Measurements from ENCODE around the gene CENPK. TPM values are rescaled to one million over a fixed set of nuclear protein-coding genes. Genes with fewer than 3 reads are reported as not detected.
A peak's percentile ranks its signal among the peaks of the same experiment; 100 is the strongest.

Gene CENPK
- total RNA-seq, 1 experiment from 2014 or later = 45.6 TPM

GRCh38 chr5:65544473-65544872 lies 18.5 kb downstream of the CENPK start:
- Histone ChIP-seq H4K20me1 (ENCODE audit: insufficient read depth) (no peaks in the 10 kb centered on the region), H3K36me3 (ENCODE audit: low read depth) (no peaks in the 10 kb centered on the region), H3K9me3 (ENCODE audit: insufficient read depth, low read depth) (no peaks in the 10 kb centered on the region), H3K27ac (no peak overlapping the region), H3K27me3 (ENCODE audit: insufficient read depth, low read depth) (no peaks in the 10 kb centered on the region), H3K4me2 (no peak overlapping the region), H2AFZ (no peak overlapping the region), H3K9me2 (ENCODE audit: insufficient read depth) (no peaks in the 10 kb centered on the region), H3F3A (ENCODE audit: insufficient read depth, low read depth) (no peaks in the 10 kb centered on the region), H3K79me2 (ENCODE audit: low read depth) (no peaks in the 10 kb centered on the region), H3K4me1 (replicated peaks; ENCODE audit: insufficient read depth) (no peaks in the 10 kb centered on the region), H3K4me3 (no peak overlapping the region)
- TF ChIP-seq EZH2 (IDR thresholded peaks at IDR 0.05; ENCODE audit: low read depth) (no peak), CTCF (conservative IDR thresholded peaks at IDR 0.05) (no peak)
- DNase-seq = no peak
- ChIA-PET CTCF (no interaction called here), POLR2A (ENCODE audit: unreplicated experiment) (no interaction called here)
- intact Hi-C loops (cut with micrococcal nuclease; ENCODE audit: unreplicated experiment) = no loop called here
- BruUV-seq (replicated peaks) = no TSS peak

GRCh38 chr5:65539827-65540226 lies 23.1 kb downstream of the CENPK start:
- H3K36me3 ChIP-seq (ENCODE audit: low read depth) = no peaks in the 10 kb centered on the region
- BruUV-seq (replicated peaks) = no TSS peak

GRCh38 chr5:65535529-65535987 lies 27.4 kb downstream of the CENPK start:
- H3F3A ChIP-seq (ENCODE audit: insufficient read depth, low read depth) = no peaks in the 10 kb centered on the region
- H3K27me3 ChIP-seq (ENCODE audit: insufficient read depth, low read depth) = no peaks in the 10 kb centered on the region
- H3K4me2 ChIP-seq = no peak overlapping the region
- no peak overlapping the region for H2AFZ ChIP-seq
- no peaks in the 10 kb centered on the region for H3K4me1 ChIP-seq (replicated peaks; ENCODE audit: insufficient read depth)
- H3K9me3 ChIP-seq (ENCODE audit: insufficient read depth, low read depth) = no peaks in the 10 kb centered on the region
- no peak overlapping the region for H3K4me3 ChIP-seq
- H3K36me3 ChIP-seq (ENCODE audit: low read depth) = no peaks in the 10 kb centered on the region
- no TSS peak for BruUV-seq (replicated peaks)
- POLR2A ChIA-PET (ENCODE audit: unreplicated experiment) = interaction anchor here (0.6 kb wide), 2 partner anchors 53 to 475 kb away, joined by 3 to 7 read pairs; no protein-coding TSS in a partner anchor
- no peak for TF ChIP-seq CTCF (conservative IDR thresholded peaks at IDR 0.05)
- intact Hi-C loops (cut with micrococcal nuclease; ENCODE audit: unreplicated experiment) = no loop called here
- CTCF ChIA-PET = no interaction called here
- H3K79me2 ChIP-seq (ENCODE audit: low read depth) = no peaks in the 10 kb centered on the region
- DNase-seq = no peak
- H4K20me1 ChIP-seq (ENCODE audit: insufficient read depth) = no peaks in the 10 kb centered on the region
- H3K27ac ChIP-seq = no peak overlapping the region
- H3K9me2 ChIP-seq (ENCODE audit: insufficient read depth) = no peaks in the 10 kb centered on the region

More at GRCh38 chr5:65539827-65540226, 23.1 kb downstream of the CENPK start:
- Histone ChIP-seq H3K4me1 (replicated peaks; ENCODE audit: insufficient read depth) (no peaks in the 10 kb centered on the region), H3K27me3 (ENCODE audit: insufficient read depth, low read depth) (no peaks in the 10 kb centered on the region), H3K9me3 (ENCODE audit: insufficient read depth, low read depth) (no peaks in the 10 kb centered on the region), H2AFZ (no peak overlapping the region), H3K4me3 (no peak overlapping the region), H3K9me2 (ENCODE audit: insufficient read depth) (no peaks in the 10 kb centered on the region), H4K20me1 (ENCODE audit: insufficient read depth) (no peaks in the 10 kb centered on the region), H3K27ac (no peak overlapping the region), H3F3A (ENCODE audit: insufficient read depth, low read depth) (no peaks in the 10 kb centered on the region), H3K4me2 (no peak overlapping the region), H3K79me2 (ENCODE audit: low read depth) (no peaks in the 10 kb centered on the region)
- intact Hi-C loops (cut with micrococcal nuclease; ENCODE audit: unreplicated experiment) = no loop called here
- TF ChIP-seq CTCF (conservative IDR thresholded peaks at IDR 0.05) = no peak
- TF ChIP-seq EZH2 (IDR thresholded peaks at IDR 0.05; ENCODE audit: low read depth) = no peak
- peak; percentile 25 to 60 for DNase-seq
- CTCF ChIA-PET = no interaction called here
- POLR2A ChIA-PET (ENCODE audit: unreplicated experiment) = interaction anchor here (0.6 kb wide), 1 partner anchor 657 kb away, joined by 7 read pairs; no protein-coding TSS in a partner anchor
